GM19025 (cell line): ENCODE results near the gene SSTR3.

Experiments used
- ATAC-seq: cut with Tn5 transposase; IDR thresholded peaks from one replicate; pipeline ENCODE4 v1.9.1; 2021; ENCODE audit warnings: mild to moderate bottlenecking, low read depth, moderate library complexity; ENCODE audit not compliant: unreplicated experiment

SSTR3 gene

DNA sequence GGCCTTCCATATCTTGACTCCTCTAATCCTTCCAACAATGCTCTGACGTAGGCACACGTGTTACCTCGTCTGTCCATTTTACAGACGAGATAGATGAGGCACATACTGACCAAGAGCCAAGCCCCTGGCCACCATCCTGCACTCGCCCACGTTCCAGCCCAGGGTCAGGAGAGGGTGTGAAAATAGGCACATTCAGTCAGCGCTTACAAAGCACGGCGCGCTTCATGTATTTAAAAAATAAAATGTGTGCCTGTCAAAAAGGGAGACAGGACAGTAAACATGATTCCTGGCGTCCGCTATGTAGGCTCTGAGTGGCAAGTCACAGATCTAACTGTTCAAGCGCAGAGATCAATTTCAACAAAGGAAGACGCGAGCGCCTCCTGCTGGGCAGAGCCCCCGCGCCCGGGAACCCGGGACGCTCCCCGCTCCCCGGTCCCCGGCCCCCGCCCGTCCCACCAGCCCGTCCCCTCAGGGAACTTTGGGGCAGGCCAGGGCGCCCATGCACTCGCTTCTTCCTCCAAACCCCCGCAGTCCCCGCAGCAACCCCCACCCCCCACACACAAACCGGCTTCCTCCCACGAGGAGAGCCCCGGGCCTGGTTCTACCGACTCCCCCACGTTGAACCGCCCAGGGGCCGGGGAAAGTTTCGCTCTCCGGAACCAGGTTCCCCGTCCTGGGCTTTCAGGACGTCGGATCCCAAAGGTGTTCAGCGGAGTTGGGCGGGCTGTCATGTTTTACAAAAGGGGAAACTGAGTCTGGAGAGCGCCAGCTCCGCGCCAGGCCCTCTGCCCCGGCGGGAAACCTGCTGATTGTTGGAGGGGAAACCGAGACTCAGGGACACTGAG, 13.8 kb downstream of the SSTR3 start:
- ATAC-seq = no peak

DNA sequence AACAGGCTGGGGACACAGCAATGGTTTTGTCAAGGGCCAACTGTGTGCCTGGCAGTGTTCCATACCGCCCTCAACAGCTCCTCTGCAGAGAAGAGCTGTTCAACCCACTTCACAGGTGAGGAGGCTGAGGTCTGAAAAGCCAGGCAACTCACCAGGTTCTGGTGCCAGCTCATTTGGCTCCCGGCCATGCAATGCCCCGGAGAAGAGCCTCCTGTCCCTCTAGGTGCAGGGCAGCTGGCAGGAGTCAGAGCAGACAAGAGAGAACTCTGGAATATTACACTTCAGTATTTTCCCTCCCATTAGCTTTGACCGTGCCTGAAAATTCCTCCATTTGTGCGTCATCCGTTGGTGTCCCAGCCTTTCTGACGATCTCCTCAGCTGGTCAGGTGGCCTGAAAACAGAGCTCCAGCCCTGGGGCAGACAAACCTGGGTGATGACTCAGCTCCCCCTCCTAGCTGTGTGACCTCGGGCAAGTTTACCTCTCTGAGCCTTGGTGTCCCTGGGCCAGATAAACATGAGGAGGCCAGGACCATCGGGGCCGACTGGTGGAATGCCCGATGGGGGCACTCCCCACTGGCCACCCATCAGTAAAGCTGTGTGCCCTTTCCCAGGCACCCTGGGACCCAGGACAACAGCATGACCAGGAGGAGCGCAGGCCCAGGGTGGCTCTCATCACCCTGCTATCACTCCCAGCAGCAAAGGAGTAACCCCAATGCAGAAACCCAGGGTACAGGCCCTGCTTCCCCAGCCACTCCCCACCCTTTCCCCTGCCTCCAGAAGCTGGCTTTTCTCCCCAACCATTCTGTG, 14.6 kb downstream of the SSTR3 start:
- no peak for ATAC-seq

DNA sequence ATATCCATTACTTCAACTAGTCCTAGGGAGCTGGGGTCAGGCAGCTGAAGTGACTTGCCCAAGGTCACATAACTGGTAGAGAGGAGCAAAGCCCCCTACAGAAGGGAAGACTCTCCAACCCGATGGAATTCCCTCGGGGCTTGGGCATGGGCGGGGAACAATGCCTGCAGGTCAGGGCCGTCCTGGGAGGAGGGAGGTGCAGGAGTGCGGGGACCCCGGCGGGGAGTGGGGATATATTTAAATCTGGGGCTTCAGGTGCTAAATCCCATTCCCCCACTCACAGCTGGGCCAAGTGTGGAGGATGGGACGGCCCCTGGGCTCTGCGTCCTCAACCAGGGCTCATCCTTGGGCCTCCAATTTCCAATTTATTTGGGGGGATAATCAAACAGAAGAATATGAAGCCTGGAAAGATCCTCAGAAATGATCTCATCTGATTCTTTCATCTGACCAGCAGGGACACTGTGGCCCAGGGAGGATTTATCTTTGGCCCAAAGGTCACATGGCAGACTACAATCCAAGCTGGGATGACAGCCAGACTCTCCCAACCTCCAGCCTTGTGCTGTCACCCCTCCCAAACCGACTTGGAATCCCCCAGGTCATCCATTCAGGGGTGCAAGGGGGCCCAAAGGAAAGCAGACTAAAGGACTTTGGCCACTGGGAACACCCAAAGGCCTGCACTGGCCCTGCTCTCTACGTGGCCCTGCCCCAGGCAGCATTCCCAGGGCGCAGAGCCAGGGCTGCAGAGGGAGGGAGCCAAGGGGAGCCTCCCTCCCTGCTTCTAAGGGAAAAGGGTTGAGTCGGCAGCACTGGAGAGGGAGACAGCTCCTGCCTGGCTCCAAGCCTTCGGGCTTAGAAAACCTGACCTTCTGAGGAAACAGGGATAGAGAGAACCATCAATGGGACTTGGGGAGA, 15.5 kb downstream of the SSTR3 start:
- ATAC-seq = no peak

DNA sequence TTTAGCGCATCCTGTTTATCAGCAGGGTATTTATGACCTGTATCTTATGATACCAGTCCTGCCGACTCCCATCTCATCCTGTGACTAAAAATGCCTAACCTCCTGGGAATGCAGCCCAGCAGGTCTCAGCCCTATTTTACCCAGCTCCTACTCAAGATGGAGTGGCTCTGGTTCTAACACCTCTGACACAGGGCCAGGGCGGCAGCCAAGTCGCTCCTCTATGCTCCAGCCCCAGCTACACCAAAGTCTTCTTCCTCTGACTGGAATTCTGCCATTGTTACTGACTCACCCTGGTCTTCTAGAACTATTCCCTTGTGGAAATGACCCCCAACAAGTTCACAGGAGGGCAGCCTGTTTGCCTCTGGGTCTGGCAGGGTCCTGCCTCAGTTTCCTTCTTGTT, 16.4 kb downstream of the SSTR3 start:
- no peak for ATAC-seq

DNA sequence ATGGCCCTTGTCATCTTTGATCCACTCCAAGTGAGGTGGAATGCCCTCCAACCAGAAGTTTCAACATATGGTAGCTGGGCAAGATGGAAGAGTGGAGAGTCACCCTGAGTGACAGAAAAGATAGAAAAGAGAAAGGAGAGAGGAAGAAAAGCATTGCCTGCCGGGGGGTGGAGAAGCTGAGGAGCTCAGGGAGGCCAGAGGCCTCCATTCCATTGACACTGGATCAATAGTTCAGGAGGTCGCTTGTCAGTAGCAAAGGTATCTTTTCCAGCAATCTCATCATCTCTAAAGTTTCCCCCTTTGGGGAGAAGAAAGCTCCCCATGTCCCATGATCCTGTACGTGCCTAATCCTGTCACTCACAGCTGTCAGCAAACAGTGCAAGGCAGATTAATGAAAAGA, 17.5 kb downstream of the SSTR3 start:
- no peak for ATAC-seq

DNA sequence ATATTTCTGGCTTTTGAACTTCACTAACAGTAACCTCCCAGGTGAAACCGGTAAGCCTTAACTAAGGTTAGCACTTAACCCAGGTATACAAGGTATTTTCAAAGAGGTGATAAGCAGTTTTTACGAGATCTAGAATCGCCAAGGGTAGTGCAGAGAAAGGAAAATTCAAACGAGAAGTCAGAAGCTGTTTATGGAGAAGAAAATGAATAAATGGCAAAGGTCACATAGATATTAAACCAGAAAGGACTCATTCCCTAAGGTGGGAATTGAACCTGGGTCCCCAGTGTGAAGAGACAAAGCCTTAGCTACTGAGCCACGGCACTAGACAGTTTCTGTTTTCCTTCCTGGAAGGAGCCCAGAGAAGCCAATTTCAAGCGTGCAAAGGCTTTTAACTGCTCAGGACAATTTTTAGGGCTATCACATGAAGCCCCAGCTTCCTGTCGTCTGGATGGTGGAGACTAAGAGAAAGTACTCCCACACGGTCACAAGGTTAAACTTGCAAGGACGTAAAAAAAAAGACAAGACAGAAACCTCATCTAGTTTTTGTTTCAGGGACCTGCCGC, 18.6 kb downstream of the SSTR3 start:
- no peak for ATAC-seq

DNA sequence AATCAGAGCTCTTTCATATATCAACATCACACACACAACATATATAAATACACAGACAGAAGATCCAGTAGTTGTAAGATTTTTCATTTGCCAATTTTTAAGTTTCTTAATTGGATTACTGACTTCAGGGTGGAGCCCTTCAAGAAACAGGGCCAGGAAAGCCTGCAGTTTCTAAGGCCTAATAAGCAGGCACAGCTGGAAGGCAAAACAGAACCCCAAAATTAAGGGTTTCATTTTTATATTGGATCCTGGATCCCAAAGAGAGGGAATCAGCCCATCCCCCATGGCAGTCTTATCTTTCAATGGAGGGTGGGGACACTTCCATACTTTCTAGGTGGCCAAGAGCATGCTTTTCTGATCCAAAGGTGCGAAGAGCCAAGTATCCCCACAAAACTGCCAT, 19.5 kb downstream of the SSTR3 start:
- ATAC-seq = no peak

DNA sequence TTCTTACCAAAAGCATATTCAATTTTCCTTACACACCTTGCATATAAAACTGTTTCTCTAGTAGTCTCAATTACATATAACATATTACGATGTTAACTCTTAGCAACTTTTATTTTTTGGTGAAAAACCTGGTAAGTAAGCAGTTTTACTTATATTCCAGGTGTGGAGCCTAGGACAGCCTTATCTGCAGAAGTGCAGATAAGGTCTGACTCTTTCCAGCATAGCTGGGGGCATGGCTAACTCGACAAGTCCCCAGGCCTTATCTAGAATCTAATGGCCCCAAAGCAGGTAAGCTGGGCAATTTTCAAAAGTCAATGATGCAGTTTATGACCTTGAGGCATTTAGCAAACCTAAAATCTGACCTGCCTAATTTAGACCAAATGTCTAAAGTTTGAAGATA, 20.1 kb downstream of the SSTR3 start:
- no peak for ATAC-seq

DNA sequence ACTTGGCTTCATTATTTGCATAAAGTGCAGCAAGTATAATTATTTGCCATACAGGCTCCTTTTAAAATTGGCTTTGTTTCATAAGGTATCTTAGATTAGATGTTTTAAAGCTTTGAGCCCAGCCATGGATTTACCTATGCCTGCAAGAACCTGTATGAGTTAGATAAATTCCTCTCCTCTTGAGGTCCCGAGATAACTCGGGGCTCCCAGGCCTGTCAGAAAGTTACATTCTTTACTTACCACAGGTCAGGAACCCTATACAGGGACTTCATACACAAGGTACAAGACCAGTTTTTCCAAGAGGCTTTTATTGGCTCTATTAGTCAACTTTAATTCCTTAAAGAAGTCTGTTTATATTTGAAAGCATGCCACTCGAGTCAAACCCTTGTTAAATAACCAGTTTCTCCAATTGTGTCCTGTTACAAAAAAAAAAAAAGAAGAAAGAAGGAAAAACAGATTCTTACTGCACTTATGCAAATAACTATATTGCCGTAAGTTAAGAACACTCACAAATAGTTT, 22.0 kb downstream of the SSTR3 start:
- no peak for ATAC-seq

DNA sequence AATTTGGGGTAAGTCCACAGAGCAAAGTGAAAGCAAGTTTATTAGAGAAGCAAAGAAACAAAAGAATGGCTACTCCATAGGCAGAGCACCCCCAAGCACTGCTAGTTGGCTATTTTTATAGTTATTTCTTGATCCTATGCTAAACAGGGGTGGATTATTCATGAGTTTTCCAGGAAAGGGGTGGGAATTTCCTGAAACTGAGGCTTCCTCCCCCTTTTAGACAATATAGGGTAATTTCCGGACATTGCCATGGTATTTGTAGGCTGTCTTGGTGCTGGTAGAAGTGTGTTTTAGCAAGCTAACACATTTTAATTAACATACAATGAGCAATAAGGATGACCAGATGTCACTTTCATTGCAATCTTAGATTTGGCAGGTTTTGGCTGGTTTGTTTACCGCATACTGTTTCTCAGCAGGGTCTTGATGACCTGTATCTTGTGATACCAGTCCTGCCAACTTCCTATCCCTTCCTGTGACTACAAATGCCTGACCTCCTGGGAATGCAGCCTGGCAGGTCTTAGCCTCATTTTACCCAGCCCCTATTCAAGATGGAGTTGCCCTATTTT, 23.3 kb downstream of the SSTR3 start:
- ATAC-seq = no peak

DNA sequence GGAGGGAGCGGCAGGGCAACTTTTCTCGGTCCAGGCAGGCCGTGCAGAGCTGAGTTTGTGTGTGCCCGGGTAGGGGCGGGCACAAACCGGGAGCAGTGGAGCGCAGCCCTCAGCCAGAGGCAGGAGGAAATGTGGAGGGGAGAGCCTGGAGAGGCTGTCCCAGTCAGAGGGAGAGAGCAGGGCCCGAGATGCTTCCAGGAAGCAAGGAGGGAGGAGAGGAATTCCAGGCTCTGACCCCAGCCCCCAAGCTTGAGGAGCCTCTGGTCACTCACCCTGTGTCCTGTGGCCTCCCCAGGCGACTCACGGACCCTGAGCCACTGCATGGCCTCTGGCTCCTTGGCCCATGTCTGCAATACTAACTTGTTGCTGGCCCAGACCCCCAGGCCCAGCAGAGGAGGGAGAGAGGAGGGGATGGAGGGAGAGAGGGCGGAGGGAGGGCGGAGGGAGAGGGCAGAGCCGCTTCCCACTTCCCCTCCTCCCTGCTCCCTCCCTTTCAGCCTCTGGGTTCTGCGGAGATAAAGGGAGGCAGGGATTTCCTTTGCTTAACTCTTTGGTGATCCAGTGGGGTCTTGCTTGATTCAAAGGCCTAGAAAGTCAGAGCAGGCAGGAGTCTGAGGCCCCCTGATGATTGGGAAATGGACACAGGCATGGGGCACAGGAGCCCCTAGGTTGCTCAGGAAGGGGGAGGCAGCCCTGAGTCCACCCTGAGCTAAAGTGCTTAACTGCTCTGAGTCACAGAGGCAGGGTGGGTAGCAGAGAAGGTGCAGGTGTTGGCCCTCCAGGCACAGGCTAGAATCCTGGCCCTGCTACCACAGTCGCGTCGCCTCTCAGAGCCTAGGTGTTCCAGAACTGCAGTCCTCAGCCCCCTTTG, 24.2 kb downstream of the SSTR3 start, which contains the start of gene C1QTNF6:
Gene C1QTNF6 (minus strand): TSS at position 357 of the 871 bp plus-strand sequence. CDS start 34 bp downstream, at position 323.
- ATAC-seq = no peak

DNA sequence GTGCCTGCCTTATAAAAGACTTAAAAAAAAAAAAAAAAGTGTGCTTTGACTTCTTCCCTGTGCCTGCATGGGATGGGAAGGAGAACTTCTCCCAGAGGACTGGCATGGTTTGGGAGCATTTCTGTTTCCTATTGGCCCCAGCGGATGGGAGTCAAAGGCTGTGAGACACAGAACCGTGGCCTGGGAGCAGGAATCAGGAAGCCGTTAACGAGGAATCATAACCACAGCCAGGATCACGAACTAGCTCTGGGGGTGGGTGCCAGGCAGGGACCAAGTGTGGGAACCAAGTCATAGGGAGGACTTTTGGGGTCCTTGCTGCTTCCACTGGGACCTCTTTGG, 24.8 kb downstream of the SSTR3 start:
- ATAC-seq = no peak

DNA sequence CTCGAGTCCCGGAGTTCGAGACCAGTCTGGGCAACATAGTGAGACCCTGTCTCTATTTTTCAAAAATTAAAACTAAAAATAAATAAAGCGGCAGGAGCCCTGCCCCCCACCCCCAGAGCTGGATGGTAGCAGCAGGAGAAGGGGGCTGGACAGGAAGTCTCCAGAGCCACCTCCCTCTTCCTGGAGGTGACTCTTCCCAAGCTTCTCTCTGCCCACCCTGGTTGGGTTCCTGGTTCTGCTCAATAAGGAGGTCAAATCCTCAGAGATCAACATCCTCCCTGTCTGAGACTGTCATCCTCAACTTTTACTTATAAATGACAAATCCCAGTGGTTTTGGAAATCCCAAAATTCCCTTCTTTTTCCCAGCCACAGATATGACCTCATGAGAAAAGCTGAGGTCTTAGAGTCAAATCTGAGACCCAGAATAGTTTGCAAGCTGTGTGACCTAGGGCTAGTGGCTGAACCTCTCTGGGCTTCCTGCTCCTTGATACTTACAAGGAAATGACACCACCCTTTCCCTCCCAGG, 25.2 kb downstream of the SSTR3 start:
- ATAC-seq = no peak

DNA sequence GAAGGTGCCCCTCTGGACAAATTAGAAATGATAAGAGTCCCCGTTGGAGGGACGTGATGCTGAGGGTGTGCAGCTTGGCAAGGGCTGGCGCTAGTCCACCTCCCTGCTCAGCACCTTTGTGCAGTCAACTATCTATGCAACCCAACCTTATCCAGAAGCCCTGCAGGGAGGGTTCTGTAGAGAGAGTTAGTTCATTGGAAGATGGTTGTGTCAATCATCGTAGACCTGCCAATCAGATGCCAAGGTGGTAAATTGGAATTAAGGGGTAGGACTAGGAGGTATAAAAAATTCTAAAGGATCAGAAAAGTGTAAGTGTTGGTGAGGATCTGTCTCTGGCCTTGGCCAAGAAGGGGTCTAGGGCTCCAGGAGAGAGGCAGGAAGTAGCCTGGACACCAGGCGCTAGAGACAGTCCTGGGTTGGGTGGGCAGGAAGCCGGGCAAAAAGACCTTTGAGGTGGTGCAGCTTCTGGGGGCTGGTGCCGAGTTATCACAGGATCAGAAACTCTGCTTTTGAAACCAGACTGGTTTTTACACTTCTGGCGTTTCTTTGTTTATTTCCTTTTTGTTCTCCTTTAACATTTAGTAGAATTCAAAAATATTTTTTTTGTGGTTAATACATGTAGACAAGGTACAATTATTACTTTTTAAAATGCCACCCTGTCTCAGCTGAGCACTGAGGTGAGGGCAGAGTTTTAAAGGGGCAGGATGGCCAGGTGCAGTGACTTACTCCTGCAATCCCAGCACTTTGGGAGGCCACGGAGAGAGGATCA, 25.9 kb downstream of the SSTR3 start:
- no peak for ATAC-seq

DNA sequence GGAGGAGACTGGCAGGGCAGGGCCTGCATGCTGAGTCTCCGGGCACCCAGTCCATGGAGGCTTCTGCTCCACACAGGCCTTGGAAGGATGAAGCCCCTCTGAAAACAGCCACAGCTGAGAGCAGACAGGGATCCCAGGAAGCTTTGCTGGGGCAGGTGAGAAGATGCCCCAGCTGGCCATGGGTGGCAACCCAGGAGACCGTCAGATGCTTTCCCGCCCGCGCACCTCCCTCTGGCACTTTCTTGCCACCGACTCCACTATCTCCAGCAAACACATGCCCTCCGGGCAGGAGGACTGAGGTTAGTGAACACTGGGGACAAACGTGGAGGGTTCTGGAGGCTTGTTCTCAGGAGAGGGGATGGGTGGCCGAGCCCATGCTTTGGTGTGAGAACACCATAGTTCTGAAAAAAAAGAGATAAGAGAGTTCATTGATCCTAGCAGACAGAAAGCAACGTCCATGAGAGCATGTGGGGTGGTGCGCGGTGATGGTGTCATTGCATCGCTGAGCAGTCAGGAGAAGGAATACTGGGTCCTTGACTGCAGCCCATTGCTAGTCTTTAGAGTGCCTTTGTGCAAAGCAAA, 26.5 kb downstream of the SSTR3 start:
- no peak for ATAC-seq

DNA sequence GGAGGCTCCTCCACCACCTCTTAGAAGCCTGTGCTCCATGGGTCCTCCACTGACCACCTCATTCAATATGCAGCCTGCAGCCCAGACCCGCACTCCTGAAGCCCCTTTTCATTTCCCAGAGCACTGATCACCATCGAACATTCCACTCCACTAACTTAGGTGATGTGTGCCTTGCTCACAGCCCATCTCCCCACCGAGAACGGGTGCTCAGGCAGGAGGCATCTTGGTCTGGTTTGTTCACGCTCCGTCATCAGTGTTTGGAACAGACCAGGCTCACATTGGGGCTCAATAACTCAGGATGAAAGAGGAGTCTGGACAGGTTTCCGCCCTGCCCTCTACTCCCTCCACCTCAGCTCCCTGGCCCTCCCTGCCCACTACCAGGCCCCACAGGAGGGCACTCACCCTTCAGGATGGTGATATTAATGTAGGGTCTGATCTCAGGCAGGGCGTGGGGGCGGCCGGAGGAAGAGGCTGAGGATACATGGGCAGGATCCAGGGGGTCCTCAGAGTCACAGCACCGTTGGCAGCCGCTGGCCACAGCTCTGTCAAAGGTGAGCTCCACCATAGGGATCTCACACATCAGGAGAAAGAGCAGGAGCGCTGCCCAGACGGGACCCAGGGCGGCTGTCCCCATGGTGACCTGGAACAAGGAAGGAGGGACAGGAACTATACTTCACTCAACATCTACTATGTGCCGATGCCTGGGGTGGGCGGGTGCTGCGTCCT, 27.3 kb downstream of the SSTR3 start:
- ATAC-seq = no peak

DNA sequence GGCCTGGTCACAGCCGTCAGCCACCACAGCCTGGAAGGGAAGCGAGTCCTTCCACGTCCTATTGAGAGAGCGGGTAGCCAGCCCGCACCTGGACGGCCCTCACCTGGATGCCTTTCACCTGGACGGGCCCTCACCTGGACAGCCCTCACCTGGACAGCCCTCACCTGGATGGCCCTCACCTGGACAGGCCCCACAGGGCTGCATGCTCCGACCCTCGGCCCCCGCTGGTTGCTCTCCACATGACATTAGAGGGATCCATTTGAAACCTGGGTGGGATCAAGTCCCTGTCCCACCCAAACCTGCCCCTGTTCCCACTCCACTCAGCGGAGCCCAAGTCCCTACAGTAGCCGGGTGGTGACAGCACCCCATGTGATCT, 27.9 kb downstream of the SSTR3 start:
- no peak for ATAC-seq
